SK-N-SH treated with all-trans-retinoic acid at 6 μM for 48 hours (cell line): ENCODE results near the gene SNRPD1.
"Not testable (repeated sequence)": the region's sequence is repeated elsewhere in the genome, so short reads cannot be mapped to it uniquely, and the experiment has no call there.

Experiments
- CREB5 ChIP-seq: fragments of 250-450 bp; sonication (Bioruptor Pico); IDR thresholded peaks from 2 replicates; pipeline ENCODE4 v1.5.1; 2020; ENCODE audit warnings: low read depth, mild to moderate bottlenecking, moderate library complexity
- ISL1 ChIP-seq: fragments of 250-450 bp; sonication (Bioruptor Pico); IDR thresholded peaks from 2 replicates; pipeline ENCODE4 v2.1.2; 2022; ENCODE audit warnings: mild to moderate bottlenecking, moderate library complexity
- RARB ChIP-seq: fragments of 250-450 bp; sonication (Bioruptor Pico); IDR thresholded peaks from 2 replicates; pipeline ENCODE4 v1.8.0; 2021; ENCODE audit warnings: mild to moderate bottlenecking, moderate library complexity
- TCF4 ChIP-seq: fragments of 250-450 bp; sonication (Bioruptor Pico); IDR thresholded peaks from 2 replicates; pipeline ENCODE4 v1.8.0; 2021; ENCODE audit warnings: mild to moderate bottlenecking, moderate library complexity, borderline replicate concordance
- TOX ChIP-seq: fragments of 250-450 bp; sonication (Bioruptor Pico); IDR thresholded peaks from 2 replicates; pipeline ENCODE4 v1.8.0; 2021; ENCODE audit warnings: mild to moderate bottlenecking, moderate library complexity, borderline replicate concordance
- TSHZ2 ChIP-seq: fragments of 250-450 bp; sonication (Bioruptor Pico); IDR thresholded peaks from 2 replicates; pipeline ENCODE4 v1.5.0; 2020; ENCODE audit warnings: mild to moderate bottlenecking, moderate library complexity
- ZC3H10 ChIP-seq: fragments of 250-450 bp; sonication (Bioruptor Pico); IDR thresholded peaks from 2 replicates; pipeline ENCODE4 v1.5.1; 2021; ENCODE audit warnings: mild to moderate bottlenecking, moderate library complexity
- ZFP3 ChIP-seq: fragments of 250-450 bp; sonication (Bioruptor Pico); IDR thresholded peaks from 2 replicates; pipeline ENCODE4 v1.5.0; 2020; ENCODE audit warnings: mild to moderate bottlenecking, moderate library complexity
- ZFP30 ChIP-seq: fragments of 450-650 bp; formaldehyde crosslinking; IDR thresholded peaks from 2 replicates; pipeline ENCODE4 v1.5.0; 2022; ENCODE audit warnings: mild to moderate bottlenecking, moderate library complexity
- ZNF70 ChIP-seq: fragments of 450-650 bp; formaldehyde crosslinking; IDR thresholded peaks from 2 replicates; pipeline ENCODE4 v1.5.0; 2020; ENCODE audit warnings: mild to moderate bottlenecking, moderate library complexity
- ZNF8 ChIP-seq: fragments of 450-650 bp; formaldehyde crosslinking; IDR thresholded peaks from 2 replicates; pipeline ENCODE4 v1.5.0; 2020; ENCODE audit warnings: mild to moderate bottlenecking, moderate library complexity
- TF ChIP-seq, protein P1 (sequence below): fragments of 250-450 bp; sonication (Bioruptor Pico); IDR thresholded peaks from 2 replicates; pipeline ENCODE4 v1.5.1; 2021; ENCODE audit warnings: mild to moderate bottlenecking, moderate library complexity
- TF ChIP-seq, protein P2 (sequence below): fragments of 250-450 bp; sonication (Bioruptor Pico); IDR thresholded peaks from 2 replicates; pipeline ENCODE4 v1.8.0; 2020; ENCODE audit warnings: mild to moderate bottlenecking, moderate library complexity, borderline replicate concordance

GRCh38 chr18:21611401-21612124 lies 551 bp upstream of the SNRPD1 start:
- not testable (repeated sequence) for TF ChIP-seq ZFP30; ZFP3 (CRISPR knock-in tag); TSHZ2 (CRISPR knock-in tag); ZC3H10 (CRISPR knock-in tag); RARB (CRISPR knock-in tag); TOX; ISL1 (CRISPR knock-in tag); ZNF8 (CRISPR knock-in tag); TCF4 (CRISPR knock-in tag); ZNF70 (CRISPR knock-in tag); CREB5
- TF ChIP-seq, protein P1, sequence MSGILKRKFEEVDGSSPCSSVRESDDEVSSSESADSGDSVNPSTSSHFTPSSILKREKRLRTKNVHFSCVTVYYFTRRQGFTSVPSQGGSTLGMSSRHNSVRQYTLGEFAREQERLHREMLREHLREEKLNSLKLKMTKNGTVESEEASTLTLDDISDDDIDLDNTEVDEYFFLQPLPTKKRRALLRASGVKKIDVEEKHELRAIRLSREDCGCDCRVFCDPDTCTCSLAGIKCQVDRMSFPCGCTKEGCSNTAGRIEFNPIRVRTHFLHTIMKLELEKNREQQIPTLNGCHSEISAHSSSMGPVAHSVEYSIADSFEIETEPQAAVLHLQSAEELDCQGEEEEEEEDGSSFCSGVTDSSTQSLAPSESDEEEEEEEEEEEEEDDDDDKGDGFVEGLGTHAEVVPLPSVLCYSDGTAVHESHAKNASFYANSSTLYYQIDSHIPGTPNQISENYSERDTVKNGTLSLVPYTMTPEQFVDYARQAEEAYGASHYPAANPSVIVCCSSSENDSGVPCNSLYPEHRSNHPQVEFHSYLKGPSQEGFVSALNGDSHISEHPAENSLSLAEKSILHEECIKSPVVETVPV (CRISPR knock-in tag), result not testable (repeated sequence)
- TF ChIP-seq, protein P2, sequence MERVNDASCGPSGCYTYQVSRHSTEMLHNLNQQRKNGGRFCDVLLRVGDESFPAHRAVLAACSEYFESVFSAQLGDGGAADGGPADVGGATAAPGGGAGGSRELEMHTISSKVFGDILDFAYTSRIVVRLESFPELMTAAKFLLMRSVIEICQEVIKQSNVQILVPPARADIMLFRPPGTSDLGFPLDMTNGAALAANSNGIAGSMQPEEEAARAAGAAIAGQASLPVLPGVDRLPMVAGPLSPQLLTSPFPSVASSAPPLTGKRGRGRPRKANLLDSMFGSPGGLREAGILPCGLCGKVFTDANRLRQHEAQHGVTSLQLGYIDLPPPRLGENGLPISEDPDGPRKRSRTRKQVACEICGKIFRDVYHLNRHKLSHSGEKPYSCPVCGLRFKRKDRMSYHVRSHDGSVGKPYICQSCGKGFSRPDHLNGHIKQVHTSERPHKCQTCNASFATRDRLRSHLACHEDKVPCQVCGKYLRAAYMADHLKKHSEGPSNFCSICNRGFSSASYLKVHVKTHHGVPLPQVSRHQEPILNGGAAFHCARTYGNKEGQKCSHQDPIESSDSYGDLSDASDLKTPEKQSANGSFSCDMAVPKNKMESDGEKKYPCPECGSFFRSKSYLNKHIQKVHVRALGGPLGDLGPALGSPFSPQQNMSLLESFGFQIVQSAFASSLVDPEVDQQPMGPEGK, result not testable (repeated sequence)
